Midbrain (tissue), 1 donor: ENCODE measurements around the gene LITAF.
"Not testable (repeated sequence)": the region's sequence is repeated elsewhere in the genome, so short reads cannot be mapped to it uniquely, and the experiment has no call there.

Experiments used
- DNase-seq: peaks from one replicate; lab custom pipeline; 2025; lab: John Stamatoyannopoulos, UW

Gene LITAF

DNA sequence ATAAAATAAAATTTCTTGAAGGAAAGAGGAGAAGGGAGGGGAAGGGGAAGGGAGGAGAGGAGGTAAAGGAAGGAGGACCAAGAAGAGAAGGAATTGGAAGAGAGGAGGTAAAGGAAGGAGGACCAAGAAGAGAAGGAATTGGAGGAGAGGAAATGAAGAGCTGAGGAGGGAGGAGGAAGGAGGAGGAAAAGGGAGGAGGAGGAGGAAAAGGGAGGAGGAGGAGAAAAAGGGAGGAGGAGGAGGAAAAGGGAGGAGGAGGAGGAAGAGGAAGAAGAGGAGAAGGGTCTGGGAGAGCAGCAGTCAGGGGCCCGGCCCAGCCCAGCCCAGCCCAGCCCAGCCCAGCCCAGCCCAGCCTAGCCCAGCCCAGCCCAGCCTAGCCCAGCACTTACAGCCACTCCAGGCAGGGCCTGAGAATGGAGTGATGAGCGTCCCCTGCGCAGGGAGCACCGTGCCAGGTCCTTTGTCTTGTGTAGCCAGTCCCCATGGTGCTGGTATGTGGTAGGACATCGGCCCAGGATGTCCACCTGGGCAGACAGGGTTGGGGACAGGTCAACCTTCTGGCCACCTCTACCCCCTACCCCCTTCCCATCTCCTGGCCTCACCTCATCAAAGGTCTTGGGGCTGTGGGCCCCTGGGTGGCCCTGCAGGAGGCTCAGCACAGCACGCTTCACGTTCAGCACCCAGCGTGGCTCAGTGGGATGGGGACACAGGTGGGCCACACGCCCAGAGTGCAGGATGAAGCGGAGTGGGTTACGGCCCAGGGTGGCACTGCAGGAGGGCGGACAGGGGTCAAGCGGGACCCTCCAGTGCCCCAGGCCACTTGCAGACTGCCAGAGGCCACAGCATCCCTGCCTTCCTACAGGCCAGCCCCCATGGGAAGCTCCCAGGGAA lies 70.9 kb downstream of the LITAF start:
- DNase-seq = no peak

DNA sequence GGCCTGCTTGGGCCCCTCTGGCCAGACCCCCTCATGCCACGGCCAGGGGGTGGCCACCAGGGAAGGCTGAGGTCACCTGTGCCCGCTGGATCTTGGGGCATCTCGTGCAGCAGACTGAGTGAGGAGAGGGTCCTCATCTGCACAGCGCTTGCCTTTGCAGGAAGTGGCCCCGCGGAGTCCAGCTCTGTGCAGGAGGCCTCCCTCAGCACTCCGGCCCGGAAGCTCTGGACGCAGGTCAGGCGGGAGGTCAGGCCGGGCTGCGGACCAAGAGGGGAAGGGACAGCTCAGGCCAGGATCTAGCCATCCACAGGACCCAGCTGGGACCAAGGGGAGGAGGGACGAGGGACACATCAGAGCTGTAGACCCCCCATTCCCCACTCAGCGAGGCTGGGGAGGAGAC lies 72.4 kb downstream of the LITAF start:
- no peak for DNase-seq

DNA sequence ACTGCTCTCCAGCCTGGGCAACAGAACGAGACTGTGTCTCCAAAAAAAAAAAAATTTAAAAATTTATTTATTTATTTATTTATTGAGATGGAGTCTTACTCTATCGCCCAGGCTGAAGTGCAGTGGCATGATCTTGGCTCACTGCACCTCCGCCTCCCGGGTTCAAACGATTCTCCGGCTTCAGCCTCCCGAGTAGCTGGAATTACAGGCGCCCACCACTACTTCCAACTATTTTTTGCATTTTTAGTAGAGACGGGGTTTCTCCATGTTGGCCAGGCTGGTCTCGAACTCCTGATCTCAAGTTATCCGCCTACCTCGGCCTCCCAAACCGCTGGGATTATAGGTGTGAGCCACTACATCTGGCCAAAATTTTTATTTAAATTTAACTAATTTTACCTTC lies 73.4 kb downstream of the LITAF start:
- not testable (repeated sequence) for DNase-seq

DNA sequence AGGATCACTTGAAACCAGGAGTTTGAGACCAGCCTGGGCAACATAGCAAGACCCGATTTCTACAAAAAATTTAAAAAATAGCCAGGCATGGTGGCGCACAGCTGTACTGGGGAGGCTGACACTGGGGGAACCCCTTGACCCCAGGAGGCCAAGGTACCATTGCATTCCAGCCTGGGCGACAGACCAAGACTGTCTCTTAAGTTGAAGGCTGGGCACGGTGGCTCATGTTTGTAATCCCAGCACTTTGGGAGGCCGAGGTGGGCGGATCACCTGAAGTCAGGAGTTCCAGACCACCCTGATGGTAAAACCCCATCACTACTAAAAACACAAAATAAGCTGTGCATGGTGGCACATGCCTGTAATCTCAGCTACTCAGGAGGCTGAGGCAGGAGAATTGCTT lies 74.9 kb downstream of the LITAF start:
- DNase-seq = no peak

DNA sequence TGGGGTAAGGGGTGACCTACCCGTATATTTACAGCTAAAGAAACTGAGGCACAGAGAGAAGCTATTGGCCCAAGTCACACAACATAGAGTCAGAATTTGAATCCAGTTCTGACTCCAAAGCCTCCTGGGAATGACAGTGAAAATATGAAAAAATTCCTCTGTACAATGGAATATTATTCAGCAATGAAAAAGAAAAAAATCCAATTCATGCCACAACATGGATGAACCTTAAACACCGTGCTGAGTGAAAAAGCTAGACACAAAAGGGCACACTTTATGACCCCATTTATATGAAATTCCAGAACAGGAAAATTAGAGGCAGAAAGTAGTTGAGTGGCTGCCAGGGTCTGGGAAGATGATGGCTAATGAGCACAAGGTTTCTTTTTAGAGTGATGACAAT lies 75.4 kb downstream of the LITAF start:
- no peak for DNase-seq

DNA sequence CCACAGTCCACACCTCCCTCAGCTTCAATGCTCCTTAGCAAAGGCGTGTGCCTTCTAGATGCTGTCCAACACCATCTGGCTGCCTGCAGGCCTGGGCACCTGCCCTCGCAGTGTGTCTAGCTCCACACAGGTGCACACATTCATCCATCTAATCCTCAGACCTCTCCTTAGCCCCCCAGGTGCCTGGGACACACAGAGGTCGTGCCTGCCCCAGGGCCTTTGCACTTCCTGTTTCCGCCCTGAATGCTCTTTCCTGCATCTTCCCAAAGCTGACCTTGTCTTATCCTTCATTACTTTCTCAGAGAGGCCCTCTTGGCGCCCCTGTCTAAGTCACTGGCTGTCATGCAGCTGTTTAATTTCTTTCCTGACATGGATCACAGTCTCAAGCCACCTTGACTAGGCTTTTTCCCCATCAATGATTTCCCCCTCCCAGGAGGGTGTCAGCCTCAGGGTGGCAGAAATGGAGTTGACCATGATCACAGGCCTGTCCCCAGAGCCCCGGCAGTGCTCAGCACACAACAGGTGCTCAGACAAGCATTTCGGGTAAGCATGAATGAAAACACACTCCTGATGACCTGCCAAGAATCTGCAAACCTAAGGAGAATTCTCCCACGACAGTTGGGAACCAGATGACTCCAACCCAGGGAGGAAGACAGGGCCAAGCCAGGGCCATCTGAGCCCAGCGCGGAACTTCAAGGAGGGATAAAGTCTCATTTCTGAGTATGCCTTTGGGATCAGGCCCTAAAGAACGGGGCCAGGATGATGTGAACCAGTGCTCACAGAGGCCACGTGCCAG lies 76.3 kb downstream of the LITAF start:
- no peak for DNase-seq

DNA sequence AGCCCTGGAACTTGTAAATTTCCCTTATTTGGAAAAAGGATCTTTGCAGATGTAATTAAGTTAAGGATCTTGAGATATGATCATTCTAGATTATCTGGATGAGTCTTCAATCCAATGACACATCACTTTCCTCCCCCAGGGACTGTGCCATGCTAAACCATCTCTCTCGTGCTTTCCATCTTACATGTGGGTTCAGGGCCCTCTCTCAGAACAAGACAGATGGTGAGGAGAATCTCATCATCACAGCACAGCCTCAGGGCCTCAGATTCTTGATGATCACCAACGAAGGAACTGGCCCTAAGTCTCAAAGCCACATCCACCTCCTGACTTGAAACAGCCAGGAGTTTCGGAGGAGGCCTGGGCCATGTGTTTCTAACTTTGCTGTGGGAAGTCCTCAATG lies 78.7 kb downstream of the LITAF start:
- DNase-seq = no peak

DNA sequence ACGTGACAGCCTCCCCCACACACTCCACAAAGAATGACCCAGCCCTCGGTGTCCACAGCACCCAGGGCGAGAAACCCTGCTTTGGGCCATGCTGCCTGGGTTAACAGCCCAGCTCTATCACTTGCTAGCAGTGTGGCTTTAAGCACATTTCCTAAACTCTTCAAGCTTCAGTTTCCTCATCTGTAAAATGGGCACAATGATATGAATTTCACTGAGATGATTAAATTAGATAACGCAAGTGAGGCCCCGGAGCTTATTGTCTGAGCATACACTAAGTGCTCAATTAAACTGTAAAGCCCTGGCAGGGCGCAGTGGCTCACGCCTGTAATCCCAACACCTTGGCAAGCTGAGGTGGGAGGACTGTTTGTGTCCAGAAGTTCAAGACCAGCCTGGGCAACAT lies 79.4 kb downstream of the LITAF start:
- no peak for DNase-seq

DNA sequence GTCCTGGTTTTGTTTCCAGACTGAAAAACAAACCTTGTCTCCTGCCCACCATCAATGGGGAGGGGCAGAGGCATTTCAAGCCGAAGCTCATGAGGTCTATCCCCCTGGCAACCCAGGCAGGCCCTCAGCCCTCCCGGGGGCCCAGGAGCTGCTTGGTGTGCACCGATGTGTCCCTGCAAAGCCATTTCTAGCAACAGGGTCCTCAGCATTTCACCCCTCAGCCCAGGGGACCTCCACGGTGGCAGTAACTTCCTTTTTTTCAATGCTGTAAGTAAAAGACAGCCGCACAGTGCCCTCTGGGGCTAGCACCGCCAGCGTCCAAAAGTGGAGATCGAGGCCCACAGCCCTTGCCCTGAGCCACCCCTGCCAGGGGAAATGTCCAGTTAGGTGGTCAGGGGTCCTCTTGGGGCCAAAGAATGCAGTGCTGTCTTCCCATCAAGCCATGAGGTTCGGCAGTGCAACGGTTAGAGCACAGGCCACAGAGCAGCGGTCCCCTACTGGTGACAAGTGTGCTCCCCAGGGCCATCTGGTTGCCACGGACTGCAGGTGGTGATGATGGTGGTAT lies 79.9 kb downstream of the LITAF start:
- no peak for DNase-seq

DNA sequence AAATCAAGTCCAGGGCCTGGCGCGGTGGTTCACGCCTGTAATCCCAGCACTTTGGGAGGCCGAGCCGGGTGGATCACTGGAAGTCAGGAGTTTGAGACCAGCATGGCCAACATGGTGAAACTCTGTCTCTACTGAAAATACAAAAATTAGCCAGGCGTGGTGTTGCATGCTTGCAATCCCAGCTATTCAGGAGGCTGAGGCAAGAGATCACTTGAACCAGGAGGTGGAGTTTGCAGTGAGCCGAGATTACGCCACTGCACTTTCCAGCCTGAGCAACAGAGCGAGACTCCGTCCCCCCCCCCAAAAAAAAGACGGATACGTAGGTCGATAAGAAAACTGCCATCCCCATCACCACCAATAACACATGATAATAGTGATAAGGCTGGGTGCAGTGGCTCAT lies 82.5 kb downstream of the LITAF start:
- DNase-seq = not testable (repeated sequence)

DNA sequence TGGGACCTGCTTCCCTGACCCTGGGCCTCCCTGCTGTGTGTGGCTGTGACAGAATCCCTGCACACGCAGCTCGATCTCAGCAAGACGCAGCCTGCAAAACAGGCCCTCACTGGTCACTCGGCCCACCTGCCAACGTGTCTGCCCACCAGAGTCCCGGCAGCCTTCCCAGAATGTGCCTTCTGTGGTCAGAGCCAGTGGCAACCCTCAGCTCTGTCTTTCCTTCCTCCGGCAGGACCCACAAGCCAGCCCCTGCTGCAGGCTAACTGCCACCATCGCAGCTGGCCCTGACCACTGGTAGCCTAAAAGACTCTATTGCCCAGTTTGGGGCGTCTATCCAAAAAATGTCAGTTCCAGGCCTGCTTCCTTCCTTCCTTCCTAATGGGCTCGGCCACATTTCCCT lies 83.2 kb downstream of the LITAF start:
- DNase-seq = no peak

DNA sequence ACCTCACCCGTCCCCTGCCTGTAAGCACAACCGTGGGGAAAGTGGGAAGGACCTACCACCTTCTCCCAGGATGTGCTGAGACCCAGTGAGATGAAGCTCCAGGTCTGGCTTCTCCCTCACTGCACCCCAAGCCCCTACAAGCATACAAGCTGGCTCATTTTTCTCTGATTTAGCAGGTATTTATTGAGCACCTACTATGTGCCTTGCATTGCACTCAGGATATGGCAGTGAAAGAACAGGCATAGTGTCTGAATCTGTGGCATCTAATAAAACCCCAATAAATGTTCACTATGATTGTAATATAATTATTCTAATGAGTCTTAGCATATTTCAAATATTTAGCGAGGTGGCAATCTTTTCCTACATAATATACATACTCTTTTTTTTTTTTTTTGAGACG lies 84.5 kb downstream of the LITAF start:
- DNase-seq = no peak

DNA sequence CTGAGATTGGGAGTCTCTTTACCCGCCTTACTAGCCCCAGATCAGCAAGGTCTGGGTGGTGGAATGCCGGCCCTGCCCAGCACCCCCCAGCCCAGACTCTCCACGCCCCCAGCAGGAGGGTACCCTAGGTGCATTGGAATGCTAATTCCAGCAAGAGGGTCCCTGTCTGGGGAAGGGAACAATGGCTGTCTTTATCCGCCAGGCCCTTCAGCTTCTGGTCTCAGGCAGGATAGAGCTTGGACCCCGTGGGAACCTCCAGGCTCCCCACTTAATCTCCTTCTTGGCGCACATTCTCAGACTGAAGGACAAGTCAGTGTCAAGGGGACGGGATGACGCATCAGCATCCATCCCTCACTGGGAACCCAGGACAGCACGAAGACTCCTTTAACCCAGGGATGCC lies 85.1 kb downstream of the LITAF start:
- no peak for DNase-seq

DNA sequence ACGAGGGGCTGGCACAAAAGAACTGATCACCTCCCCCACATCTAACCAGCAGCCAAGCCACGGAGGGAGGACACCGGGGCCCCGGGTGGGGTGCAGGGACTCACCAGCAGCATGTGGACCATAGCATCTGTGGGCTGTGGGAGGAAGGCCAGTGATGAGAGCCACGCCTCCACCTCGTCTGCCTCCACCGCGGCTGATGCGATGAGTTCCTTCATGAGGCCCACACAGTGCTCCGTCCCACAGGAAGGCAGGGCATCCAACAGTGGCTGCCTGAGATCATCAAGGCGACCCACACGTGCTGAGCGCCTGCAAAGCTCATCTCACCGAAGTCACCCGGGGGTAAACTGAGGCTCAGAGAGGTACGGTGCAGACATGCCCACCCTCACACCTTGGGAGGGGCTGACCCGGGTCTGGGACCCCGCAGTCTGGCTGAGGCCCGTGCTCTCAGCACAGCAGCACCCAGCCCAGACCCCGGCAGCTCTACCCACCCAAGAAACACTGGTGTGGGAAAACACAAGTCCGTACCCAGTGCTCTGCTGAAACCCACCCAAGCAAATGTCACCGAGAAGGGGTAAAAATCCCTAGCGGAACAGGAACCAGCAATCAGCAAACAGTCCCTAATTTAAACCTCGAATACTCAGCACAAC lies 85.9 kb downstream of the LITAF start:
- DNase-seq = no peak

DNA sequence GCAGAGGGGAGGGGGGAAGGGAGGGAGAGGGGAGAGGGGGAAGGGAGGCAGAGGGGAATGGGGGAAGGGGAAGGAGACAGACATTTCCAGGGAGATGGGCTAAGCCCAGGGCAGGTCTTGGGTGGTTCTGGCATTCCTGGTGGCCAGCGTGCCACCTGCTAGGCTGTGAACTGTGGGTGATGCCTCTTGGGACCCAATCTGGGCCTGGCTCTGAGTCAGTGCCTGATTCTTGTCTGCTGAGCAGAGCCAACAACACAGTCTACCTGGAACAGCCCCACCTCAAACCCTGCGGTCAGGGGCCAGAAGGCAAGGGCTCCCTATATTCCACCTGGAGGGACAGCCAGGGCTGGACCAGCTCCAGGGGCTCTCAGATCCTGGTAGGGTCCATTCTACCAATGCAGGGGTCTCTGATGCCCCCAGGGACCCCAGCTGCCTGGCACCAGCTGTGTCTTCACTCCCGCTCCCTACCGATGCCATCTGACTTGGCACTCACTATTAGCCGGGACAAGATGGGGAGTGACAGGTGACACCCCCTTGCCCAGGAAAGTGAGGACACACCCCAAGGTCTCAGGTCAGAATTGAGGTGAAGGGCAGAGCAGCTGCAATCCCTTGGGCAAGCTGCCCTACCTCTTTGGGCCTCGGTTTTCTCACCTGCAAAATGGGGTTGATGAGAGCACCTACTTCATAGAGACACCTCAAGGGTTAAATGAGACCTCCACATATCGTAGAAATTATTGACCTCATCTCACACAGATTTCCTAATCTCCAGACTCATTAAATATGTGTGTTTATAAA lies 87.2 kb downstream of the LITAF start:
- DNase-seq = no peak

DNA sequence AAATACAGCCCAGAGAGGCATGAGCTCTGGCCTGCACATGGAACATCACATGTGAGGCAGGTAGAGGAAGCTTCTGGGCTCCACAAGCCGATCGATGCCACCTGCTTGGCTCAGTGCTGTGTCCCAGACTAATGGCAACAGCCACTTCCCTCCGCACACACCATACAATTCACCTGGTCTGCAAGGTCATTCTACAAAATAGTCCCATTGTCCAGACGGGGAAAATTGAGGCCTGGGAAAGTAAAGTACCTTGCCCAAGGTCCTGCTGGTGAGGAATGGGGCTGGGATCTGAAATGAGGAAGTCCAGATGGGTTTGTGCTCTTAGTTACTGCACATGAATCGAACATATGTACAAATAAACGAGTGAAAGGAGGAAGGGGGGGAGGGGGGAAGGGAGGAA lies 88.0 kb downstream of the LITAF start:
- DNase-seq = no peak

DNA sequence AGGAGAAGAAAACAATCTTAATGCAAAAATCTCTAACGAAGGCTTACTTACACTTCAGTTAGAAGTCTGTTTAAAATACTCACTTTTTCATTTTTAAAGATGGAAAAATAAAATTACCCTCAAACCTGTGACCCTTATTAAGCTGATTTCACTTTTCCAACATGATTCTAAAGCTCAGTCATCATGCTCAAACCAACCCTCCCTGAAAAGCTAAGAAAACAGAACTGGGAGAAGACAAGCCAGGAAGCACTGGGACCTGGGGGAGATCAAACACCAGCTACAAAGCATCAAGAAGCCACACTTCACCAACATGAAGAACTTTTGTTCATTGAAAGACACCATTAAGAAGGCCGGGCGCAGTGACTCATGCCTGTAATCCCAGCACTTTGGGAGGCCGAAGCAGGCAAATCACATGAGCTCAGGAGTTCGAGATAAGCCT lies 88.8 kb downstream of the LITAF start:
- no peak for DNase-seq
